Astrocyte (in vitro differentiated cells and primary cell): ENCODE measurements around the gene PARD3B.

ENCODE experiments used
- CTCF ChIP-seq: IDR thresholded peaks from 2 replicates; pipeline ENCODE4 v1.5.1; 2011; ENCODE audit warnings: low read depth, mild to moderate bottlenecking, inconsistent platforms, low read length, moderate library complexity; ENCODE audit not compliant: insufficient read depth
- EZH2 ChIP-seq: IDR thresholded peaks from 2 replicates; pipeline ENCODE4 v1.6.1; 2012; ENCODE audit warnings: mild to moderate bottlenecking, low read length, inconsistent platforms; ENCODE audit not compliant: insufficient read depth

DNA sequence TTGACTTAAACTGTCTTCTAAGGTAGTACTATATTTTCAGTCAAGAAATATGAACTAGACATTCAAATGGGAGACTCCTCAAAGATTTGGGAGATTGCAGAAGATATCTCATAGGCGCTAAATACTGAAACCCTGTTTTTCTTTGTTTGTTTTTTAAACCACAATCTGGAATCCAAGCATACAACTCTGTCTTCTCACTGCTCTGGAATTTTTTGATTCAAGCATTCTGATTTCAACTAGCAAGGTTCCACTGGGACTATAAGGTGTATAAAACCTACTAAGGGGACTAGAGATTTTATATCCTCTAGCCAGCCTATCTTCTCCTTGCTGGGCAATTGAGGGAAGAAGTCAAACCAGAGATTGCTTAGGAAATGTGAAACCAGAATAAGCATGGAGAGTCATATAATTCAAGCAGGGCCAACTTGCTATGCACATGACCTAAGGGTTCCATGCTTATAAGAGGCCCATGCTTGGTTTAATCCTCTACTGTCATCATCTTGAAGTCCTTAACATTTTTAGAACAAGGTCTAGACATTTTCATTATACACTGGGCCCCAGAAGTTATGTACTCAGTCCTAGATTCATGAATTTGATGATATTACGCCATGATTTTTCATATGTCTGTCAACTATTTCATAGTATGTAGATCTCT, 405.5 kb downstream of the PARD3B start:
- TF ChIP-seq CTCF: no peak
- TF ChIP-seq EZH2: no peak
